A673 (cell line): ENCODE results near the gene GTPBP6.

Source experiments
- EZH2 ChIP-seq: fragments of 200-600 bp; sonication (generic); IDR thresholded peaks from 2 replicates; pipeline ENCODE4 v1.6.1; 2017; ENCODE audit warnings: borderline replicate concordance, low read depth, mild to moderate bottlenecking, mixed read lengths, antibody characterized with exemption, low read length; ENCODE audit not compliant: poor library complexity, severe bottlenecking
- TF ChIP-seq, protein P1 (sequence below): fragments of 300-800, 200-600 bp; sonication (generic); conservative IDR thresholded peaks from 2 replicates; pipeline ENCODE4 v1.5.1; 2017; ENCODE audit warnings: low read depth, mild to moderate bottlenecking, antibody characterized with exemption, low read length, moderate library complexity, mixed read lengths

GRCh38 chrX:360496-361150, 42.0 kb upstream of the GTPBP6 start:
- TF ChIP-seq, protein P1, sequence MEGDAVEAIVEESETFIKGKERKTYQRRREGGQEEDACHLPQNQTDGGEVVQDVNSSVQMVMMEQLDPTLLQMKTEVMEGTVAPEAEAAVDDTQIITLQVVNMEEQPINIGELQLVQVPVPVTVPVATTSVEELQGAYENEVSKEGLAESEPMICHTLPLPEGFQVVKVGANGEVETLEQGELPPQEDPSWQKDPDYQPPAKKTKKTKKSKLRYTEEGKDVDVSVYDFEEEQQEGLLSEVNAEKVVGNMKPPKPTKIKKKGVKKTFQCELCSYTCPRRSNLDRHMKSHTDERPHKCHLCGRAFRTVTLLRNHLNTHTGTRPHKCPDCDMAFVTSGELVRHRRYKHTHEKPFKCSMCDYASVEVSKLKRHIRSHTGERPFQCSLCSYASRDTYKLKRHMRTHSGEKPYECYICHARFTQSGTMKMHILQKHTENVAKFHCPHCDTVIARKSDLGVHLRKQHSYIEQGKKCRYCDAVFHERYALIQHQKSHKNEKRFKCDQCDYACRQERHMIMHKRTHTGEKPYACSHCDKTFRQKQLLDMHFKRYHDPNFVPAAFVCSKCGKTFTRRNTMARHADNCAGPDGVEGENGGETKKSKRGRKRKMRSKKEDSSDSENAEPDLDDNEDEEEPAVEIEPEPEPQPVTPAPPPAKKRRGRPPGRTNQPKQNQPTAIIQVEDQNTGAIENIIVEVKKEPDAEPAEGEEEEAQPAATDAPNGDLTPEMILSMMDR: no peak
- no peak for TF ChIP-seq EZH2
